Common myeloid progenitor, CD34-positive (primary cell): ENCODE measurements around the gene CNOT10.
A peak's percentile ranks its signal among the peaks of the same experiment; 100 is the strongest.

Experiments
- CTCF ChIA-PET: fragments of 350-600 bp; sonication (Branson Sonifier 250); formaldehyde crosslinking; loops from one replicate; lab custom pipeline; 2021; ENCODE audit warnings: antibody characterized with exemption; lab: Charles Lee
- POLR2A ChIA-PET: fragments of 350-600 bp; sonication (Branson Sonifier 250); formaldehyde crosslinking; loops from one replicate; lab custom pipeline; 2021; ENCODE audit warnings: antibody characterized with exemption; lab: Charles Lee
- DNase-seq, 3 donors: peaks; one replicate each; pipeline versions ENCODE4 v3.0.0 to v3.0.0-alpha.2; 2013
- H3K27ac ChIP-seq, 2 experiments: 1 replicate in 1 of 2; 2 replicates in 1 of 2; pipeline ENCODE4 v1.7.0; 2013; ENCODE audit warnings: inconsistent platforms in 2 of 2, low read length in 2 of 2, mild to moderate bottlenecking in 2 of 2, low read depth in 1 of 2, moderate library complexity in 1 of 2; ENCODE audit not compliant: severe bottlenecking in 2 of 2, insufficient read depth in 1 of 2, poor library complexity in 1 of 2
- H3K27me3 ChIP-seq, 5 experiments: replicated peaks in 2 of 5; 1 replicate in 3 of 5; 2 replicates in 2 of 5; pipeline versions ENCODE4 v1.6.1 to v1.7.0; 2013; ENCODE audit warnings: low read length in 4 of 5, mild to moderate bottlenecking in 2 of 5, moderate library complexity in 2 of 5, inconsistent platforms in 1 of 5; ENCODE audit not compliant: insufficient read depth in 5 of 5, control insufficient read depth in 4 of 5
- H3K36me3 ChIP-seq, 4 experiments: 1 replicate in 2 of 4; 2 replicates in 2 of 4; pipeline versions ENCODE4 v1.6.1 to v1.7.0; 2013; ENCODE audit warnings: low read length in 3 of 4, control low read depth in 1 of 4, mild to moderate bottlenecking in 1 of 4; ENCODE audit not compliant: control insufficient read depth in 4 of 4, insufficient read depth in 4 of 4
- H3K4me1 ChIP-seq, 4 experiments: 1 replicate in 3 of 4; 2 replicates in 1 of 4; pipeline versions ENCODE4 v1.6.1 to v1.7.1; 2013; ENCODE audit warnings: low read length in 3 of 4, mild to moderate bottlenecking in 3 of 4, control low read depth in 1 of 4, inconsistent platforms in 1 of 4, moderate library complexity in 1 of 4; ENCODE audit not compliant: control insufficient read depth in 4 of 4, insufficient read depth in 4 of 4; ENCODE audit errors: control extremely low read depth in 1 of 4
- H3K4me3 ChIP-seq, 7 experiments: 1 replicate in 4 of 7; 2 replicates in 3 of 7; pipeline versions ENCODE4 v1.5.1 to v1.7.0; 2013; ENCODE audit warnings: mild to moderate bottlenecking in 7 of 7, low read length in 6 of 7, moderate library complexity in 6 of 7, inconsistent platforms in 2 of 7, low read depth in 2 of 7, control low read depth in 1 of 7; ENCODE audit not compliant: insufficient read depth in 4 of 7, control insufficient read depth in 1 of 7; ENCODE audit errors: extremely low read depth in 1 of 7
- H3K9me3 ChIP-seq, 5 experiments: 1 replicate in 4 of 5; 2 replicates in 1 of 5; pipeline versions ENCODE4 v1.6.1 to v1.7.1; 2013; ENCODE audit warnings: low read length in 4 of 5, mild to moderate bottlenecking in 2 of 5, inconsistent platforms in 1 of 5, low read depth in 1 of 5, moderate library complexity in 1 of 5; ENCODE audit not compliant: control insufficient read depth in 4 of 5, insufficient read depth in 2 of 5; ENCODE audit errors: control extremely low read depth in 1 of 5
- WGBS: methylation state at CpG from one replicate; pipeline ENCODE4 v1.1.5; 2013; ENCODE audit not compliant: insufficient coverage; 5-methylcytosine and 5-hydroxymethylcytosine counted together

CNOT10 gene

GRCh38 chr3:32685543-32686185 lies 676 bp downstream of the CNOT10 start:
- ChIA-PET CTCF (interaction anchor here (1.5 kb wide), 1 partner anchor 20 kb away, joined by 4 read pairs; no protein-coding TSS in a partner anchor), POLR2A (interaction anchor here (0.7 kb wide), 2 partner anchors 24 to 183 kb away, joined by 3 to 4 read pairs; partner anchors contain the start of gene CMTM6)
- DNase-seq = peak; percentile 48 to 82 (median 75)
- no peaks in the 10 kb centered on the region for H3K9me3 ChIP-seq
- no peaks in the 10 kb centered on the region for H3K27me3 ChIP-seq
- peak overlapping the region; percentile 80 to 96 (median 88) for H3K4me3 ChIP-seq
- H3K27ac ChIP-seq = peak overlapping the region; percentile 90 to 95
- H3K4me1 ChIP-seq = peaks cover 5 to 30% (median 20%) of the 10 kb centered on the region in 4 experiments
- 8% methylated on average over 26 of the region's 26 CpGs for WGBS
- H3K36me3 ChIP-seq = peaks cover 3 to 10% (median 5%) of the 10 kb centered on the region in 4 experiments

- H3K9me3 ChIP-seq = no peaks in the 10 kb centered on the region
- POLR2A ChIA-PET = no interaction called here
- no peaks in the 10 kb centered on the region for H3K27me3 ChIP-seq
- peak in 1 of 3 donors; percentile 10 for DNase-seq
- CTCF ChIA-PET = interaction anchor here (0.7 to 2.2 kb wide), 3 partner anchors 10 to 112 kb away, joined by 3 to 9 read pairs (median 4); no protein-coding TSS in a partner anchor
- WGBS = 100% methylated on average over 1 of the region's 3 CpGs
- H3K4me3 ChIP-seq = peak overlapping the region in 2 of 7 experiments; percentile 81 to 93
- peaks cover 5 to 30% (median 20%) of the 10 kb centered on the region in 4 experiments for H3K4me1 ChIP-seq
- H3K27ac ChIP-seq = peak overlapping the region in 1 of 2 experiments; percentile 44
- H3K36me3 ChIP-seq = peaks cover 3 to 10% (median 5%) of the 10 kb centered on the region in 4 experiments
Observed at GRCh38 chr3:32686713-32687112, 1.7 kb downstream of the CNOT10 start.

GRCh38 chr3:32691847-32692246 lies 6.9 kb downstream of the CNOT10 start:
- ChIA-PET POLR2A (no interaction called here), CTCF (no interaction called here)
- WGBS = 100% methylated on average over 1 of the region's 4 CpGs
- H3K9me3 ChIP-seq = no peaks in the 10 kb centered on the region
- H3K4me3 ChIP-seq = no peak overlapping the region
- peaks cover 4 to 12% (median 8%) of the 10 kb centered on the region in 4 experiments for H3K36me3 ChIP-seq
- peaks cover 0 to 6% (median 3%) of the 10 kb centered on the region in 4 experiments for H3K4me1 ChIP-seq
- no peak overlapping the region for H3K27ac ChIP-seq
- no peak for DNase-seq
- no peaks in the 10 kb centered on the region for H3K27me3 ChIP-seq

- no CpG with 5 or more reads among the region's 3 CpGs for WGBS
- no peaks in the 10 kb centered on the region for H3K27me3 ChIP-seq
- ChIA-PET POLR2A (no interaction called here), CTCF (interaction anchor here (0.6 to 3.5 kb wide), 5 partner anchors 9 to 184 kb away, joined by 3 to 10 read pairs (median 9); partner anchors contain the start of gene CNOT10)
- H3K4me1 ChIP-seq = peaks cover 0 to 3% (median 0%) of the 10 kb centered on the region in 4 experiments
- H3K4me3 ChIP-seq = no peak overlapping the region
- DNase-seq = no peak
- H3K36me3 ChIP-seq = peaks cover 0 to 5% (median 3%) of the 10 kb centered on the region in 4 experiments
- H3K27ac ChIP-seq = no peak overlapping the region
- H3K9me3 ChIP-seq = no peaks in the 10 kb centered on the region
Observed at GRCh38 chr3:32696523-32696922, 11.5 kb downstream of the CNOT10 start.

GRCh38 chr3:32698506-32698905 lies 13.5 kb downstream of the CNOT10 start:
- no peaks in the 10 kb centered on the region for H3K27me3 ChIP-seq
- H3K27ac ChIP-seq = no peak overlapping the region
- H3K4me3 ChIP-seq = no peak overlapping the region
- no peaks in the 10 kb centered on the region for H3K9me3 ChIP-seq
- no peak for DNase-seq
- peaks cover 0 to 5% (median 2%) of the 10 kb centered on the region in 4 experiments for H3K36me3 ChIP-seq
- peaks cover 0 to 5% (median 1%) of the 10 kb centered on the region in 4 experiments for H3K4me1 ChIP-seq
- ChIA-PET POLR2A (interaction anchor here (1.2 kb wide), 1 partner anchor 8 kb away, joined by 3 read pairs; no protein-coding TSS in a partner anchor), CTCF (no interaction called here)
- no CpG with 5 or more reads among the region's 2 CpGs for WGBS

GRCh38 chr3:32699429-32699828 lies 14.4 kb downstream of the CNOT10 start:
- Histone ChIP-seq H3K9me3 (no peaks in the 10 kb centered on the region), H3K27me3 (no peaks in the 10 kb centered on the region), H3K36me3 (peaks cover 0 to 5% (median 1%) of the 10 kb centered on the region in 4 experiments), H3K4me1 (peaks cover 0 to 7% (median 3%) of the 10 kb centered on the region in 4 experiments), H3K27ac (no peak overlapping the region), H3K4me3 (no peak overlapping the region)
- DNase-seq = no peak
- ChIA-PET POLR2A (no interaction called here), CTCF (no interaction called here)
- 100% methylated on average over 1 of the region's 2 CpGs for WGBS

GRCh38 chr3:32700244-32700643 lies 15.3 kb downstream of the CNOT10 start:
- no peaks in the 10 kb centered on the region for H3K9me3 ChIP-seq
- CTCF ChIA-PET = no interaction called here
- WGBS = no CpG with 5 or more reads among the region's 6 CpGs

More at GRCh38 chr3:32700244-32700643, 15.3 kb downstream of the CNOT10 start:
- H3K4me1 ChIP-seq = peaks cover 0 to 9% (median 5%) of the 10 kb centered on the region in 4 experiments
- no peak overlapping the region for H3K4me3 ChIP-seq
- POLR2A ChIA-PET = no interaction called here
- DNase-seq = no peak
- H3K36me3 ChIP-seq = peaks cover 0 to 2% (median 0%) of the 10 kb centered on the region in 4 experiments
- H3K27ac ChIP-seq = no peak overlapping the region
- no peaks in the 10 kb centered on the region for H3K27me3 ChIP-seq
